Right cardiac atrium (tissue), 5 donors: ENCODE measurements around the gene PM20D1. TPM values are rescaled to one million over a fixed set of nuclear protein-coding genes. Genes with fewer than 3 reads are reported as not detected.

Experiments used
- ATAC-seq, 2 donors: fragments of 200-7000 bp; cut with Tn5 transposase; one replicate each; pipeline versions ENCODE4 v1.8.0 to v1.9.1; 2020; ENCODE audit warnings: moderate library complexity in 2 of 2, mild to moderate bottlenecking in 1 of 2
- DNase-seq, 3 donors: peaks; one replicate each; pipeline ENCODE4 v3.0.0-alpha.2; 2020
- H3K27ac ChIP-seq: one replicate; pipeline ENCODE4 v1.5.1; 2013; ENCODE audit warnings: mild to moderate bottlenecking, low read length, control low read depth, moderate library complexity
- H3K27me3 ChIP-seq: one replicate; pipeline ENCODE4 v1.6.1; 2013; ENCODE audit not compliant: control insufficient read depth, insufficient read depth
- H3K4me1 ChIP-seq: one replicate; pipeline ENCODE4 v1.6.1; 2013; ENCODE audit warnings: low read length; ENCODE audit not compliant: control insufficient read depth, insufficient read depth
- H3K4me3 ChIP-seq: one replicate; pipeline ENCODE4 v1.5.1; 2013; ENCODE audit warnings: low read length, control low read depth
- H3K9me3 ChIP-seq: one replicate; pipeline ENCODE4 v1.6.1; 2013; ENCODE audit warnings: low read length; ENCODE audit not compliant: control insufficient read depth
- WGBS: extraction: QIAGEN DNeasy Blood & Tissue Kit; methylation state at CpG from one replicate; pipeline ENCODE4 v1.1.7; 2013; 5-methylcytosine and 5-hydroxymethylcytosine counted together
- intact Hi-C, 4 donors: fragments of 100-400 bp; cut with DNase I; formaldehyde crosslinking; loops; one replicate each; pipeline versions ENCODE4 v1.11.0 to v1.14.0; 2022 to 2023
- polyA plus RNA-seq: library from polyadenylated mRNA; stranded (reverse); fragments of 200-250 nt; gene quantifications from one replicate; pipeline ENCODE4 v1.2.3, GENCODE V29; 2013
- total RNA-seq, 4 donors: library from RNA; stranded (reverse); fragmentation: NEBNext Ultra II Directional; extraction: Animal tissue kit (Norgen Biotek cat#: 25700); gene quantifications; one replicate each; pipeline ENCODE4 v1.2.1, GENCODE V29; 2021
- donor health status: healthy with polysubstance abuse.
- donor health status: DM: no; HTN: yes; CAD: no.
- donor health status: DM: no; HTN: no; CAD: no.
- donor health status: DM: no; HTN: yes; CAD: no; lungs with severe emphysema.
- donor health status: DM: yes; HTN: yes; CAD: no.

PM20D1 gene
- total and polyA plus RNA-seq, 5 donors, result 0.64 to 2.2 (median 1.0) TPM

DNA sequence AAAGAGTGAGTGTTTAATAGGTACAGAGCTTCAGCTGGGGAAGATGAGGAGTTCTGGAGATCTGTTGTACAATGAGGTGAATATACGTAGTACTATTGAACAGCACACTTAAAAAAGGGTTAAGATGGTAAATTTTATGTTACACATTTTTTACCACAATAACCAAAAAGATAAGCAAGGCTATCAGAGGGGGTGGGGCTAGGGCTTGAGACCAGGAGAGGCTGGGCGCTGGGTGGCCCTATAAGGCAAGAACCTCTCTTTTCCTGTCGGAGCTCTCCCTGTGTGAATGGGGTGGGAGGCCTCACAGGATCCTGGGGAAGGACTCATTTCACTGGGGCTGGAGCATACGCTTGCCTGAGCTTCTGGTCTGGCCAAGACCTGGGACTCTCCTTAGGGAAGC lies 45.9 kb downstream of the PM20D1 start:
- peak overlapping the region; percentile 28 for H3K27ac ChIP-seq
- H3K4me1 ChIP-seq, result peaks cover 23% of the 10 kb centered on the region
- DNase-seq (no peak), ATAC-seq (no peak)
- WGBS, result 57% methylated on average over 4 of the region's 4 CpGs
- intact Hi-C loops, result no loop called here
- H3K9me3 ChIP-seq, result no peaks in the 10 kb centered on the region
- H3K4me3 ChIP-seq, result no peak overlapping the region
- no peaks in the 10 kb centered on the region for H3K27me3 ChIP-seq

DNA sequence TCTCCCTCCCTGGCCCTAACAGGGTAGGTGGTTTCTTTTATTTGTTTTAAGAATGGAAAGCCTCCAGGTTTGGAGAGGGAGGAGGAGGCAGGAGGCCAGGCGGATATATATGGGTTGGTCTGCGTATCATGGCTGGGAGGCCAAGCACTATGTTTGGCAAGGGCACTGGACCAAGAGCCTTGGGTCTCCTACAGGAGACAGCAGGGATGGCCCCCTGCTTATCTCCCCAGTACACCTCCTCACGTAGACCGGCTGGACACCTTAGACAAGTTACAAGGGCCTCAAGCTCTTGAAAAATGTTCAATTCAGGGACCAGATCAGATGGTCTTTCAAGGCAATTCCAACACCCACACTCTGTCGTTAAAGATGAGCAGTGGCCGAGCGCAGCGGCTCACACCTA lies 47.9 kb downstream of the PM20D1 start:
- H3K27ac ChIP-seq, result peak overlapping the region; percentile 62
- ATAC-seq (no peak), DNase-seq (no peak)
- peaks cover 14% of the 10 kb centered on the region for H3K4me1 ChIP-seq
- WGBS, result 78% methylated on average over 8 of the region's 8 CpGs
- no peak overlapping the region for H3K4me3 ChIP-seq
- no peaks in the 10 kb centered on the region for H3K27me3 ChIP-seq
- no peaks in the 10 kb centered on the region for H3K9me3 ChIP-seq
- intact Hi-C loops, result no loop called here

DNA sequence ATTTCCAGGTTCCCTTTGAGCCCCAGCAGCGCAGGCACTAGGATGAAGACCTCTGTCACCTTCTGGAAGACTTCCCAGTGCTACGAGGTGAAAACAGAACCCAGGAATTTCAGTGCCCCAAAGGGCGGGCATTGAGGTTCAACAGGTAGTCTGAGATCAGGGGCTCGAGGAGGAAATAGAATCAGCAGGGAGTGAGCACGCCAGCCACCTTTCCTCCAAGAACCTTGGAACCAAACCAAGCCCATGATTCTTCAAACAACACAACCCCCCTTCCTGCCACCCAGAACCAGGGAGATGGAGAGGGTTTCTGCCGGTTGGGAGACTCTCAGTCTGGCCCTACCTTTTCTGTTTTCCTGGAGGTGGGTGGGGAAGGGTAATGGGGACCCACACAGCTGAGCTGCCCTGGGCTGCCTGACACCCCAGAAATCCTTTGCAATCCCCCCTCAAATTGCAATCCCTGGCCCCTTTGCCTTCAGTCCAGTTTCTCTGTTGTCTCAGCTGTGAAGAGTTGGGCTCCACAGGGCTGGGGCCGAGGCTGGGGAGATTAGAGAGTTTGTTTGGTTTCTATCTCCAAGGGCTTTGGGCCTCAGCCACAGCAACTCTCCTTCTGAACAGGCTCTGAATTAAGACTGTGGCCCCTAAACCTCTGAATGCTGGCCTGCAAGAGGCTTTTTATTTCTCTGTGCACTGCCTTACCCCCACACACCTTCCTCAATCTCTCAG lies 48.8 kb downstream of the PM20D1 start:
- H3K4me3 ChIP-seq, result no peak overlapping the region
- peak overlapping the region; percentile 61 for H3K27ac ChIP-seq
- peaks cover 11% of the 10 kb centered on the region for H3K4me1 ChIP-seq
- no peaks in the 10 kb centered on the region for H3K9me3 ChIP-seq
- intact Hi-C loops, result no loop called here
- ATAC-seq (peak; percentile 13 to 18), DNase-seq (no peak)
- H3K27me3 ChIP-seq, result no peaks in the 10 kb centered on the region
- WGBS, result 57% methylated on average over 7 of the region's 7 CpGs

DNA sequence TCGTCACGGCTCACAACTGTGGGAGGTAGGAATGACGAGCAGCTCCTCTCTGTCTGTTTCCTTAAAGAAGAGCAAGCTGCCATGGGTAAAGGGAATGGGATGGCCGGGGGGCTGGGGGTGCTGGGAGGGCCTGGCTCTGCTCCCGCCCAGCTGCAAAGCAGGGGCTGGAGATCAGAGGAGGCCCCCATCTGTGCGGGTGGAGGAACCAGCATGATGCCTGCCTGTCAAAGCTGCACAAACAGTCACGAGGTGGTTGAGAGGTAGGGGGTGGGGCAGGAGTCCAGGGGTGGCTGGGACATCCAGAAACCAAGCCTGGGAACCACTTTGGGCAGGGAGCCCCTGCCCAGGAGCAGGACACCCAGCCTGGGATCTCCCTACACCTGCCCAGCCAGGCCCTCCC lies 49.5 kb downstream of the PM20D1 start:
- Histone ChIP-seq H3K9me3 (no peaks in the 10 kb centered on the region), H3K27ac (peak overlapping the region; percentile 61), H3K27me3 (no peaks in the 10 kb centered on the region), H3K4me3 (no peak overlapping the region), H3K4me1 (peaks cover 6% of the 10 kb centered on the region)
- intact Hi-C loops, result no loop called here
- DNase-seq, result peak in 1 of 3 donors; percentile 63
- ATAC-seq, result peak in 1 of 2 donors; percentile 20
- 68% methylated on average over 7 of the region's 7 CpGs for WGBS

DNA sequence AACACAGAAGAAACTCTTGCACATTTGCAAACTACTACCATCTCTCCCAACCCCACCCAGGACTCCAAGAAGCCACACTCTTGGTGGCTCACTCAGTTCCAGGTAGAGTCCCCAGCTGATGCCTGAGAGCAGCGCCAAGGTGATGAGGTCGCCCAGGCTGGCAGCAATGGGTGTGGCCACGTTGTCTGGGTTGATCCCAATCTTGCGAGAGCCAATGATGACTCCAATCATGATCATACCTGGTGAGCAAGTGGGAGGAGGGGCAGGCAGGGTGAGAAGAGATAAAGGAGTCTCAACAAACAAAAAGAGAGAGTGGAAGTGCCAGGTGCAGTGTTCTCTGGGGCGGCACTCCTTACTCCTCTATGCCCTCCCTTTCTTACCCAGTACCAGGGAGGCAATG lies 51.4 kb downstream of the PM20D1 start:
- Histone ChIP-seq H3K27ac (no peak overlapping the region), H3K4me1 (peaks cover 2% of the 10 kb centered on the region), H3K4me3 (no peak overlapping the region), H3K27me3 (no peaks in the 10 kb centered on the region), H3K9me3 (no peaks in the 10 kb centered on the region)
- no peak for ATAC-seq
- intact Hi-C loops, result loop anchor here in 2 of 4 donors (10.0 kb wide), 2 partner anchors 116 to 176 kb away; no protein-coding TSS in a partner anchor
- WGBS, result 86% methylated on average over 5 of the region's 5 CpGs
- no peak for DNase-seq

DNA sequence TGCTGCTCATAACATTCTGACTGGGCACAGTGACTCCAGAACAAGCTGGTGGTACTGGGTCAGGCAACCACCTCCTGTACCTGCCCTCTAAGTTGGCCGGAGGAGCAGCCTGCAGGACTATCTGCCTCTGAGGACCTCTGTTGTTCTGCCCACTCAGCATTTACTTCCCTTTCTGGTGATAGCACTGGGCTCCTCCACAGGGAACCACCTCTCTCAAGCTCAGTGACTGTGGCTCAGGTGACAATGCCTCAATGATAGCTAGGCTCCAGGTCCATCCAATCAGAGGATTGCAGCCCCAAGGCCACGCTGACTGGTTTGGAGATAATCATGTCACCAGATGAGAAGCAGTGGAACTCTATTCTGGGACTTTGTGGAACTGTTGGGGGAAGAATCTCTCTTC lies 52.8 kb downstream of the PM20D1 start:
- Histone ChIP-seq H3K27ac (no peak overlapping the region), H3K4me3 (no peak overlapping the region), H3K4me1 (peaks cover 2% of the 10 kb centered on the region), H3K27me3 (no peaks in the 10 kb centered on the region), H3K9me3 (no peaks in the 10 kb centered on the region)
- intact Hi-C loops, result loop anchor here in 2 of 4 donors (10.0 kb wide), 2 partner anchors 118 to 178 kb away; no protein-coding TSS in a partner anchor
- ATAC-seq (no peak), DNase-seq (no peak)
- 81% methylated on average over 2 of the region's 2 CpGs for WGBS

DNA sequence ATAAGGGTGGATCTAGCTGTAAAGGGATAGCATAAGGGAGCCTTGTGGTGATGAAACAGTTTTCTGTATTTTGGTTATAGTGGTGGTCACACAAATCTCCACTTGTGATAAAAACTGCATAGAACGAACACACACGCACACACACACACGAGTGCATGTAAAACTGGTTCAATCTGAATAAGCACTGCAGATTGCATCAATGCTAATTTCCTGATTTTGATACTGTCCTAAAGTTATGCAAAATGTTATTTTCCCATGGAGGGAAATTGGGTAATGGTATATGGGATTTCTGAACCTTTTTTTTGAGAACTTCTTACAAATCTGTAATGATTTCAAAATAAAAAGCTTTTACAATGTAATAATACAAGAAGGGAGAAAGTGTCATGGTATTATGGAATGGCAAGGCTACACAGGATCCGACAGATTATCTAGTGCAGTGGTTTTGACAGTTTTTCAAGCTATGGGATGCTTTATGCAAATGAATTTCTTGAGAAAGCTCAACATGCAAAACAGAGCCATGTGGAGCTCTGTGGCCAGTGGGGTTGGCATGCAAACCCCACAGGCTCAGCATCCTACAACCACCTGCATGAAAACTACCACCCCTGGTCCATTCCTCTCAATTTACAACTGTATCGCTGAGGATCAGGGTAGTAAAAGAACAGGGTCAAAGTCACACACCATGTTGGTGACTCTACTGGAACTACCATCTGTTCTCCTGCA lies 55.8 kb downstream of the PM20D1 start:
- 66% methylated on average over 5 of the region's 5 CpGs for WGBS
- Histone ChIP-seq H3K4me3 (no peak overlapping the region), H3K4me1 (no peaks in the 10 kb centered on the region), H3K27me3 (no peaks in the 10 kb centered on the region), H3K9me3 (no peaks in the 10 kb centered on the region), H3K27ac (no peak overlapping the region)
- DNase-seq (no peak), ATAC-seq (no peak)
- intact Hi-C loops, result loop anchor here (5.0 to 10.0 kb wide), 4 partner anchors 121 to 183 kb away; no protein-coding TSS in a partner anchor

DNA sequence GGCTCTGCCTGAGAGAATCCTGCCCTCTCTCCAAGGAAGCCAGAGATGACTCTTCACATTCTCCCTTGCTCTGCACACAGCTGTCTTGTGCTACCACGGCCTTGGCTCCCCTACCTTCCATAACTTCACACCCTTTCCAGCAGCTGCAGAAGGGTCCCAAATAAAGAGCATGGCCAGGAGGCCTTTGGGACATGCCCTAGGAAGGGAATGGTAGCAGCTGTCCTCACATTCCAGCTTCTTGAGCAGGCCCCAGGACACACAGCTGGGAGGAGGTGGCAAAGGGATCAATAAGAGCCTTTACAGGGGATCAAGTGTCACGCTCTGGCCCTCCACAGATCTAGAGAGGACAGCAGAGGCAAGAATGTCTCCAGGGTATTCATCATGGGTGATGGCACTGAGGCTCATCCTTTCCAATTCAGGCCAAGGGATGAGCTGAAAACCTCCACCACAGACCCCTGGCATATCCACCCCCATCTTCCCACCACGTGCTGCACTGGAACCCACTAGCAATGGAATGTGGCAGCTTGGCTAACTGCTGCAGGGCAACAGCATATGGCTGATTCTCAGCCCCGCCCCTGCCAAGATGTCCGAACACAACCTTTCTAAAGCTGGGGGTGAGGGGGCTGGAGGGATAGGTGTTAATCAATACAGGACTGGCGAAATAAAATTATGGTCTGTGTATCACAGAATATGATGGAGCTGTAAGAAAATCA lies 56.8 kb downstream of the PM20D1 start:
- H3K9me3 ChIP-seq, result no peaks in the 10 kb centered on the region
- DNase-seq, result peak in 1 of 3 donors; percentile 24
- intact Hi-C loops, result loop anchor here (5.0 to 10.0 kb wide), 4 partner anchors 122 to 184 kb away; no protein-coding TSS in a partner anchor
- 61% methylated on average over 6 of the region's 6 CpGs for WGBS
- peak overlapping the region; percentile 28 for H3K27ac ChIP-seq
- H3K4me3 ChIP-seq, result no peak overlapping the region
- H3K4me1 ChIP-seq, result no peaks in the 10 kb centered on the region
- H3K27me3 ChIP-seq, result no peaks in the 10 kb centered on the region
- ATAC-seq, result no peak

DNA sequence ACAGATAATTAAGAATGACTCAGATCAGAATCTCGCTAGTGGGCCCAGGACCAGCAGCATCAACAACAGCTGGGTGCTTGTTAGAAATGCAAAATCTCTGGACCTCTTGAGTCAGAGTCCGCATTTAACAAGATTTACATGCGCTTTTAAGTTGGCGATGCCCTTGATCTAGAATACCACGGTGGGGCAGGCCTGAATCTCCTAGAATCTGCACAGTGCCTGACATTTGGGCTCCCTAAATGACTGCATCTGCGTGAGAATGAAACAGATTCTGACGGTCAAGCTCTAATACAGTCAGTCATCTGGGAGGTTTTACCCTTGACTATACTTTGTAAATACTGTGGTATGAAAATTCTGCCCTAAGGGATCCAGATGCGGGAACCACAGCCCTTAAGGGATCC lies 57.5 kb downstream of the PM20D1 start:
- intact Hi-C loops, result loop anchor here (5.0 to 10.0 kb wide), 4 partner anchors 122 to 185 kb away; no protein-coding TSS in a partner anchor
- Histone ChIP-seq H3K4me3 (no peak overlapping the region), H3K9me3 (no peaks in the 10 kb centered on the region), H3K4me1 (no peaks in the 10 kb centered on the region), H3K27me3 (no peaks in the 10 kb centered on the region), H3K27ac (no peak overlapping the region)
- ATAC-seq, result no peak
- WGBS, result 81% methylated on average over 8 of the region's 8 CpGs
- DNase-seq, result no peak

DNA sequence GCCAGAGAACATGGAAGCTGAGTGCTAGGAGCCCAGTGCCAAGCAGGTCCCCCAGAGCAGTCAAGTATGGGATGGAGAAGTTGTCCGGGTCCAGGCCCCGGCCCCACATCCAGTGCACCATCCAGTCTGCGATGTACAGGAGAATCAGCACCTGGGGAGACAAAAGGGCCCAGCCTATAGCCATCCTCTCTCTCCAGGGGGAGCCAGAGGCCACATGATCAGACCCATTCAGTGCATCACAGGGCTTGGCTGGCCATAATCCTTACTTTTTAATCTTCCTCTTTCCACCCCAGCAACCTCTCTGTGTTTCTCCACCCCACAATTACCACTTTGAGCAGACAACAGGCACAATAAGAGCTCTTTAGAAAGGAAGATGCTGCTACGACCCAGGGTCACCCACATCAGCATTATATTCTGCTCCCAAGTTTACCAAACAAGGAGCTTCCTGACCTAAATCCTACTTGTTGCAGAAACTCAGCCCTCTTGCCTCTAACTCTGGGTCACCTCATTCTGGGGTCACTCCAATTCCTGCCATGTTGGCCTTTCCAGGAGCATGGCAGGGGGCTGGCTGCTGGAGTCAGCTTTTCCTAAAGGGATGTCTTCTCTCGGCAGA lies 58.3 kb downstream of the PM20D1 start:
- Histone ChIP-seq H3K27ac (no peak overlapping the region), H3K27me3 (no peaks in the 10 kb centered on the region), H3K4me3 (no peak overlapping the region), H3K4me1 (no peaks in the 10 kb centered on the region), H3K9me3 (no peaks in the 10 kb centered on the region)
- ATAC-seq (peak; percentile 69 to 73), DNase-seq (peak; percentile 52 to 85 (median 76))
- WGBS, result 54% methylated on average over 5 of the region's 5 CpGs
- intact Hi-C loops, result loop anchor here (2.0 to 10.0 kb wide), 6 partner anchors 121 to 186 kb away; no protein-coding TSS in a partner anchor
